ENCODE results near the gene HTR7. TPM values are rescaled to one million over a fixed set of nuclear protein-coding genes. Genes with fewer than 3 reads are reported as not detected.

Gene HTR7
- total and polyA plus RNA-seq, 9 of the 15 experiments (the other 6 are each of a cell fraction or from before 2014, with no cell fraction given): 0.07 to 0.33 (median 0.18) TPM

DNA sequence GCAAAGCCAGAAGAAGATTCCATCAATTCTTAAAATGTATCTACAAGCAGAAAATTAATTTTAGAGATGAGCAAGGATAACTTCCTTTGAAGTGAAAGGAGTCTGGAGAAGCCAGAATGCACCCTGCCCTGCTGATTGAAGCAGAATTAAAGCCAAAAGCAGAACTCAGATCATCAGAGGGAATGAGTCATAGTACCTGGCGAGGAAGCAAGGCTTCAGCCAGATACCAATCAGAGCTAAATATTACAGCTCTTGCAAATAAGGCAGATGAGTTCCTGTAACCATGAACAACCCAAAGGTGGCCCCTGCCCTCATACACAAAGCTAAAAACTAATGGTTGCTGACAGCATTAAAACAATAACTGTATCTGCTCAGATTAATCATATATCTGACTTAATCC lies 10.4 kb downstream of the HTR7 start:
- ChIA-PET CTCF (ENCODE audit: low intra/inter-chr PET ratio) (no interaction called here), POLR2A (interaction anchor here (0.6 to 0.7 kb wide), 2 partner anchors 14 to 79 kb away, joined by 3 read pairs; no protein-coding TSS in a partner anchor)
- no peaks in the 10 kb centered on the region for H3K79me2 ChIP-seq (ENCODE audit: control insufficient read depth, insufficient read depth, low read length)
- H3K9ac ChIP-seq (ENCODE audit: insufficient read depth in 1 of 2, low read depth in 2 of 2, low read length in 2 of 2): no peak overlapping the region
- no peak overlapping the region for H3K4me2 ChIP-seq (ENCODE audit: insufficient read depth, low read length)
- TF ChIP-seq KDM5B (IDR thresholded peaks at IDR 0.05; ENCODE audit: insufficient replicate concordance, low read depth, low read length) (no peak), JUN (IDR thresholded peaks at IDR 0.05; ENCODE audit: borderline replicate concordance, low read depth, low read length) (no peak), JUN (CRISPR knock-in tag; IDR thresholded peaks at IDR 0.05; ENCODE audit: borderline replicate concordance) (no peak), JUND (IDR thresholded peaks at IDR 0.05; ENCODE audit: borderline replicate concordance, low read depth, low read length) (peak; percentile 33; the same call in 1 of the 2 replicates), JUND (tag; IDR thresholded peaks at IDR 0.05; ENCODE audit: borderline replicate concordance, low read depth, low read length) (no peak), SPI1 (IDR thresholded peaks at IDR 0.05; ENCODE audit: borderline replicate concordance, low read depth, low read length) (0 out of 2 replicates have a peak, but pooled peaks have one; percentile 25), NR2C1 (IDR thresholded peaks at IDR 0.05) (no peak), NR2C1 (tag; IDR thresholded peaks at IDR 0.05) (no peak)
- TF ChIP-seq, protein P1, sequence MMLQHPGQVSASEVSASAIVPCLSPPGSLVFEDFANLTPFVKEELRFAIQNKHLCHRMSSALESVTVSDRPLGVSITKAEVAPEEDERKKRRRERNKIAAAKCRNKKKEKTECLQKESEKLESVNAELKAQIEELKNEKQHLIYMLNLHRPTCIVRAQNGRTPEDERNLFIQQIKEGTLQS (IDR thresholded peaks at IDR 0.05): 0 out of 2 replicates have a peak, but pooled peaks have one; percentile 20
- TF ChIP-seq, protein P1 (CRISPR knock-in tag; conservative IDR thresholded peaks at IDR 0.05): no peak
- BruUV-seq (replicated peaks): no TSS peak
- no peaks in the 10 kb centered on the region for H3K27me3 ChIP-seq (ENCODE audit: control insufficient read depth in 2 of 2, insufficient read depth in 2 of 2, low read length in 2 of 2)
- DNase-seq (ENCODE audit: extremely low read depth in 1 of 4, low spot score in 3 of 4): no peak
- H3K27ac ChIP-seq (ENCODE audit: extremely low read depth, low read depth, low read length): no peak overlapping the region
- intact Hi-C loops (cut with micrococcal nuclease) (no loop called here), in situ Hi-C loops (cut with MboI) (no loop called here)
- no peak for FAIRE-seq
- H3K36me3 ChIP-seq (ENCODE audit: control insufficient read depth, insufficient read depth, low read length): no peaks in the 10 kb centered on the region
- H4K20me1 ChIP-seq (replicated peaks; ENCODE audit: control insufficient read depth, insufficient read depth, low read length): no peaks in the 10 kb centered on the region
- no peak overlapping the region for H2AFZ ChIP-seq (ENCODE audit: low read depth, low read length)
- no peak overlapping the region for H3K4me3 ChIP-seq
- no peaks in the 10 kb centered on the region for H3K4me1 ChIP-seq (replicated peaks in 1 of 2; ENCODE audit: control insufficient read depth in 2 of 2, insufficient read depth in 2 of 2, low read length in 2 of 2)
- no peaks in the 10 kb centered on the region; the same call in 1 of the 2 replicates for H3K9me3 ChIP-seq (replicated peaks; ENCODE audit: control insufficient read depth, insufficient read depth, low read depth, low read length)
- 0% methylated on average over 1 of the region's 1 CpG for WGBS (ENCODE audit: insufficient coverage, low coverage, missing lambda C conversion rate)
- no peaks in the 10 kb centered on the region for H3K9me1 ChIP-seq (ENCODE audit: control insufficient read depth, insufficient read depth, low read length)
- no peak for ATAC-seq

Measured in K562 (cell line).